ENCODE data around the gene TECPR1.

DNA sequence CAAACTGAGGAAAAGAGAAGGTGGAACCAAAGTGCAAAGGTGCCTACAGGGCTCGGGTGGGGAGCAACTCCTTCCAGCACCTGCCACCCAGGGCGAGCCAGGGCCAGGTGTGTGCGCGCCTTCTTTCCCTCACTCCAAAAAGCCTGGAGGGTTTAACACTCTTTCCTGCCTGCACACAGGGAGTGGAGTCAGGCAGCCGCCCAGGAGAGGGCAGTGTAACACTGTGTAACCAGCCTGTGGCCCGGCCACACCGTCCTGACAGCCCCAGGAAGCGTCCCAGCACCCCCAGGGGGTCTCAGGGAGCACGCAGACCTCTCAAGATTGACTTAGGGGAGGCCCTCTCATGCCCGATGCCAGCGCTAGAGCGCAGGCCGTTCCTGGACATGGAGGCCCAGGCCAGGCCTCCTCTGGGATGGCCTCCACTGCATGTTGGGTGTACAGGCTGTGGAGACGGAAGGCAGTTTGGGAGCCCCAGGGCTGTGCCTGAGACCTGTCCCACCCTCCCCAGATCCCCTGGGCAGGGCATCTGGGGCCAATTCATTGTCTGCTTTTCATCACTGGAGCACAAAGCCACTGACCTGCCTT lies 42.9 kb upstream of the TECPR1 start:
- TF ChIP-seq, protein P1, sequence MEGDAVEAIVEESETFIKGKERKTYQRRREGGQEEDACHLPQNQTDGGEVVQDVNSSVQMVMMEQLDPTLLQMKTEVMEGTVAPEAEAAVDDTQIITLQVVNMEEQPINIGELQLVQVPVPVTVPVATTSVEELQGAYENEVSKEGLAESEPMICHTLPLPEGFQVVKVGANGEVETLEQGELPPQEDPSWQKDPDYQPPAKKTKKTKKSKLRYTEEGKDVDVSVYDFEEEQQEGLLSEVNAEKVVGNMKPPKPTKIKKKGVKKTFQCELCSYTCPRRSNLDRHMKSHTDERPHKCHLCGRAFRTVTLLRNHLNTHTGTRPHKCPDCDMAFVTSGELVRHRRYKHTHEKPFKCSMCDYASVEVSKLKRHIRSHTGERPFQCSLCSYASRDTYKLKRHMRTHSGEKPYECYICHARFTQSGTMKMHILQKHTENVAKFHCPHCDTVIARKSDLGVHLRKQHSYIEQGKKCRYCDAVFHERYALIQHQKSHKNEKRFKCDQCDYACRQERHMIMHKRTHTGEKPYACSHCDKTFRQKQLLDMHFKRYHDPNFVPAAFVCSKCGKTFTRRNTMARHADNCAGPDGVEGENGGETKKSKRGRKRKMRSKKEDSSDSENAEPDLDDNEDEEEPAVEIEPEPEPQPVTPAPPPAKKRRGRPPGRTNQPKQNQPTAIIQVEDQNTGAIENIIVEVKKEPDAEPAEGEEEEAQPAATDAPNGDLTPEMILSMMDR (conservative IDR thresholded peaks at IDR 0.05; ENCODE audit: low read depth in 2 of 2): peak; percentile 75 to 93
- TF ChIP-seq EZH2phosphoT487 (IDR thresholded peaks at IDR 0.05; ENCODE audit: unreplicated experiment): no peak

Data from GM23338 (cell line).